NCI-H1417 treated with DMSO at 0.1 percent for 48 hours (cell line): Measurements from ENCODE around the gene MIA2.
"Not testable (repeated sequence)": the region's sequence is repeated elsewhere in the genome, so short reads cannot be mapped to it uniquely, and the experiment has no call there.

Experiments used
- DNase-seq: peaks from one replicate; lab custom pipeline; 2025; lab: John Stamatoyannopoulos, UW

Gene MIA2

GRCh38 chr14:39267608-39268005 lies 33.9 kb downstream of the MIA2 start:
- no peak for DNase-seq

- no peak for DNase-seq
Observed at GRCh38 chr14:39268393-39268792, 34.7 kb downstream of the MIA2 start.

- no peak for DNase-seq
Observed at GRCh38 chr14:39272918-39273317, 39.2 kb downstream of the MIA2 start.

DNA sequence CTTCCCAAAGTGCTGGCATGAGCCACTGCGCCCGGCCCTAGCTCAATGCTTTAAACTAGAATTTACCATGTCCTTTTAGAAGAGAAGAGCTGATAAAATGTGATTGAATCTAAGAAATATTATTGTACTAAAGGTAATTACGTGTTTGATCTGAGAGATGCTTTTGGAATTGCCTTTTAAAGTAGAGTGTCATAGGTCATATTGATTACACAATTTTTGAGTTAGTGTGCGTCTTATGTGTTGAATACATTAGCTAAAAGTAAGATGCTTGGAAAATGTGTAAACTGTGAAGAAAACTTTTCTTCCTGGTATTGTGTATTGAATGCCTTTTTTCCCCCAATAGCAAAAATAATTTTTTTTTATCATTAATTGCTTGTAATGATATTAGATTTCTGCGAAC lies 41.7 kb downstream of the MIA2 start:
- DNase-seq = no peak

DNA sequence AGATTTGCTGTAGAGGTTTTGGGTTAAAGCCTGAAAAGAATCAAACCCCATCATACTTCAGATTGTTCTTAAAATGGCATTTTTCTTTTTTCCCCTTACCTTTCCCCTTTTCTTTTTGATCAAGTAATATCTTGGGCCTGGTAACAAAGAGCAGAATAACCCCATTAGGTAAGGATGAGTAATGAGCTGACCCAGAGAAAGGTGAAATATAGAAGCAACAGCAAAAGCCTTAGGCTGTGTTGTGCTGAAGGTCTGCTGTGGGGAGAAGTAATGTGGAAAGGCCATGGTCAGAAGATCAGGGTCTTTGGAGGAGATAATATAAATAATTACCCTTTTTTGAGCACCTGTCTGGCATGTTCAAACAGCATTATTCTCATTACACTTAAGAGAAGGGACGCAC lies 42.3 kb downstream of the MIA2 start:
- no peak for DNase-seq

DNA sequence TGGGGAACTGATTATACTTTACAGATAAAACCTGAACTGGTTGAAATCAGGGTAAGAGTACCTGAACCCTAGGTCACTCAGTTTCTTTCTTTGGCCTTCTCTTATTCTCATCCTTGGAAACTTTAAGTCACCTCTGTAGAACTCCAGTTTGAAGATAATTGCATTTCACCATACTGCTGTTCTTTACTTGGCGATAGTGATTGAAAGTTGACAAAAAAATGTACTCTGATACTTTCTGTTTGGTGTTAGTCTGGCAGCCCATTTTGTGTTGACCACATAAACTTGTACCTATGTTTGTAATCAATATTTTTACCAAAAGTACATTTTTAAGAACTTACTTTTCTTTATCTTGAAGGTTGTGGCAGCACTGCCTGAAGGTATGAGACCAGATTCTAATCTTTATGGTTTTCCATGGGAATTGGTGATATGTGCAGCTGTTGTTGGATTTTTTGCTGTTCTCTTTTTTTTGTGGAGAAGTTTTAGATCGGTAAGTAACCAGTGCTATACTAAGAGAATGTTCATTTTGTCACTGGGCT lies 42.9 kb downstream of the MIA2 start:
- DNase-seq = no peak

- DNase-seq = no peak
Observed at GRCh38 chr14:39279515-39279914, 45.8 kb downstream of the MIA2 start.

DNA sequence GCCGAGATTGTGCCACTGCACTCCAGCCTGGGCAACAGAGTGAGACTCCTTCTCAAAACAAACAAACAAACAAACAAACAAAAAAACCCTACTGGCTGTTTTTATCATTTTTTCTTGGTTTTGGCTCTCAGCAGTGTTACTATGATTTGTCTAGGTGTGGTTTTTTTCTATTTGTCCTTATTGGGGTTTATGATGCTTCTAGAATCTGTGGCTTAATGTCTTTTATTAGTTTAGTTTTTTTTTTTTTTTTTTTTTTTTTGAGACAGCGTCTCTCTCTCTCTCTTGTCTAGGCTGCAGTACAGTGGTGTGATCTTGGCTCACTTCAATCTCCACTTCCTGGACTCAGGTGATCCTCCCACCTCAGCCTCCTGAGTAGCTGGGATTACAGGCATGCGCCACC lies 47.0 kb downstream of the MIA2 start:
- DNase-seq = not testable (repeated sequence)

DNA sequence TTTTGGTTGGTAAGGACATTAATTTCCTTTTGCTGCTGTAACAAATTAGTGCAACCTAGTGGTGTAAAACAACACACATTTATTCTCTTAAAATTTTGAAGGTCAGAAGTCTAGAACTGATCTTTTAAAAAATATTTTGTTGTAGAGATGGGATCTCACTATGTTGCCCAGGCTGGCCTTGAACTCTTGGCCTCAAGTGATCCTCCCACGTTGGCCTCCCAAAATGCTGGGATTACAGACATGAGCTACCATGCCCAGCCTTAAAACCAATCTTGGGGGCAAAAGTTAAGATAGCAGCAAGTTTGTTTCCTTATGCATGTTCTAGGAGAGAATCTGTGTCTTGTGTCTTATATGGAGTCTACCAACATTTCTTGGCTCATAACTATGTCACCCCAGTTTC lies 55.8 kb downstream of the MIA2 start:
- DNase-seq = no peak

GRCh38 chr14:39291701-39292100 lies 58.0 kb downstream of the MIA2 start:
- DNase-seq = no peak

- DNase-seq = no peak
Observed at GRCh38 chr14:39293629-39294028, 59.9 kb downstream of the MIA2 start.

DNA sequence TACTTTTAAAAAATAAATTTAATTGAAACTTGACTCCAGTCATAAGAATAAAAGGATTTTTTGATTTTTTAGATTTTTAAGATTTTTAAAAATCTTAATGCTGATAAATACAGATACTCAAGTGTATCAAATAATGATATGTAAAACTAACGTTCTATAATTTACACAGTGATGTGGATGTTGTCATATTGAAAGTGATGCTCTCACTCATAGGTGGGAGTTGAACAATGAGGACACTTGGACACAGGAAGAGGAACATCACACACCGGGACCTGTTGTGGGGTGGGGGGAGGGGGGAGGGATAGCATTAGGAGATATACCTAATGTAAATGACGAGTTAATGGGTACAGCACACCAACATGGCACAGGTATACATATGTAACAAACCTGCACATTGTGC lies 66.7 kb downstream of the MIA2 start:
- DNase-seq = not testable (repeated sequence)

DNA sequence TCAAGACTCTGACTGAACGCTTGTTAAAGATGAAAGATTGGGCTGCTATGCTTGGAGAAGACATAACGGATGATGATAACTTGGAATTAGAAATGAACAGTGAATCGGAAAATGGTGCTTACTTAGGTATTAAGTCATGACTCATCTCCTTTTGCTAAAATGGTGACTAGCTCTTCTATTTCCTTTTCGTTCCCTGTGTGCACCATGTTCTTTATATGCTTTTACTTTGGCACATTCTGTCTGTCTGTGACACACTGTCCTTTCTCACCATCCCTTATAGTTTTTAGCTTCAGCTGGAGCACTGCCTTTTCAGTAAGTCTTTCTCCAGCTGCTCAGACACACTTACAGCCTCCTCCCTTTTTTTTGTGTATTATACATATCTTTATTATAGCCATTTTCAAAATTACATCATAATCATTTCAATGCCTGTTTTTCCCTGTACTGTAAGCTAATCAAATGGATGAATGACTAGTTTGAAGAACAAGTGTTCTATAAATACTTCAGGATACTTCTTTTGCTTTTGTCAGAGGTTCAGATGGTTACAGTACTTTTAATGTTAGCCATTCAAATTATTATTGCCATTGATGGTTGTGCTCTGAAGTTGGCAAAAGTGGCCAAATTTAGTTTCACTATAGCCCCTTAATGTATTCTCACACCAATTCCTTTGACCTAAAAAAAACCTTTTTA lies 68.6 kb downstream of the MIA2 start:
- no peak for DNase-seq

GRCh38 chr14:39303115-39303514 lies 69.4 kb downstream of the MIA2 start:
- DNase-seq = no peak

- no peak for DNase-seq
Observed at GRCh38 chr14:39307815-39308214, 74.1 kb downstream of the MIA2 start.

DNA sequence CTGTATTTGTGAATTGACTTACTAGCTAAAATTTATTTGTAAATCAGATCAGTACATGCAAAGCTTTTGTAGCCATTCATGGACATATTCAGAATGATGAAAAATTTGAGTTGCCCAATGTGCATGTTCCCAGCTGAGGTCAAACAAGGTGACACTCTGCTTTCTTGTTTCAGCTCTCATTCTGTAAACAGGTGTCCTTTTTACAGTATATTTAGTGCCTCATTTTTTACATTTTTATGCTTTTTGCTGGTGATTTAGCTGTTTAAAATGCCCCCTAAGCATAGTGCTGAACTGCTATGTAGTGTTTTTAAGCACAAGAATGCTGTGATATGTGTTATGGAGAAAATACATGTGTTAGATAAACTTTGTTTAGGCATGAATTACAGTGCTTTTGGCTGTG lies 76.3 kb downstream of the MIA2 start:
- DNase-seq = no peak

DNA sequence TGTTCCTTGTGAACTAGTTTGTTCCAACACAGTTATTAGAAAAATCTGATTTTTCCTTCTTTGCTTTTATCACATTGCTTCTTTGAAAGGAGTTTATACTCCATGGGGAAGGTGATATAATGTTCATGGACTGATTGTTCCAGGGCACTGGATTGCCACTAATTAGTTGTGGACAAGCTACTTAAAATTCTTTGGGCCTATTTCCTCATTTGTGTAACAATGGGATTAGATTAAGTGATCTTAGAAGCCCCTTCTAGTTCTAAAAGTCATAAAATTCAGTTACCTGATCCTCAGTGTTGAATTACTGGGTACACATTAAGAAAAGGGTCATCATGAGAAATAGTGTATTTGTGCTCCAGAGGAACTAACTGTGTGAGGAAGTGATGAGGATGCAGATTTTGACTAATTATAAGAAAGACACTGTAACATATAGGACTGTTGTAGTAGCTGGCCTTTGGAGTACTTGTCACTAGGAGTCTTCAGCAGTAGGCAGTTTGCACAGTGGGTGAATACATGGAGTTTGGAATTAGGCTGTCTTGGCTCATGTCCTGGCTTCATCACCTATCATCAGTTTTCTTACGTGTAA lies 82.2 kb downstream of the MIA2 start:
- DNase-seq = no peak

- DNase-seq = no peak
Observed at GRCh38 chr14:39316830-39317553, 83.3 kb downstream of the MIA2 start.

GRCh38 chr14:39318574-39318973 lies 84.9 kb downstream of the MIA2 start:
- DNase-seq = no peak

DNA sequence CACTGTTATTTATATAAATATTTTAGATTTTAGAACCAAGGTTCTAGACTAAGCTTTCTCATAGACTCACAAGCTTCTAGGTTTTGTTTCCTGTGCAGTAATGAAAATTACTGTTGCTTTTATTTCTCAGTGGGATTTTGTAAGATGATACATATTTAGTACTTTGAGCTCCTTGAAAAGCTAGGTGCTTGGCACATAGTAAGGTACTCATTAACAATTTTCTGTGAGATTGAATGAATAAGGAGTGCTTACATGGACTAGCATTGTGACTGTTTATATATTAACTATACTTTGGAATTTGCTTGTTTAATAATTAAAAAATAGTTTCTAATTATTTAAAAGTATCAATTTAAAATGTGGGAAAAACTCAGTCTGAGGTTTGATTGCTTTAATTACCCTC lies 85.7 kb downstream of the MIA2 start:
- no peak for DNase-seq

DNA sequence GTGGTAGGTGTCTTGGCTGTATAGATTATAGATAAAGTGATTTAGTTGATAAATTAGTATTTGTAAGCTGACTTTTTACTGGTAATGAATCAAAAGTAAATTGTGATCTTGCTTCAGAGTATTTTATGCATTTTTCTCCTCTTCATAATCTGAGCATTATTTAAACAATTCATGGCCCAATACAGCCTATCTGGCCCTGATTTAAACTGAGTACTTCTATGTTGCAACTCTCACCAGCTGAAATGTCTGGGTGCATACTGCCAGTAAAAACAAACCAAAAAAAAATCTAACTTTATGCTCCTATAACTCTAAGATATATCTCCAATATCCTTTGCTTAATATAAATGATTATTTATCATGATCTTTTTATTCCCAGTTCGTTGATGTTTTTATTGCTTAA lies 86.6 kb downstream of the MIA2 start:
- no peak for DNase-seq

GRCh38 chr14:39322807-39323206 lies 89.1 kb downstream of the MIA2 start:
- DNase-seq = no peak

- DNase-seq = no peak
Observed at GRCh38 chr14:39324097-39324496, 90.4 kb downstream of the MIA2 start.
